Measurements from ENCODE around the gene PECR.
A peak's percentile ranks its signal among the peaks of the same experiment; 100 is the strongest.
"Not testable (repeated sequence)": the region's sequence is repeated elsewhere in the genome, so short reads cannot be mapped to it uniquely, and the experiment has no call there.

The PECR gene

DNA sequence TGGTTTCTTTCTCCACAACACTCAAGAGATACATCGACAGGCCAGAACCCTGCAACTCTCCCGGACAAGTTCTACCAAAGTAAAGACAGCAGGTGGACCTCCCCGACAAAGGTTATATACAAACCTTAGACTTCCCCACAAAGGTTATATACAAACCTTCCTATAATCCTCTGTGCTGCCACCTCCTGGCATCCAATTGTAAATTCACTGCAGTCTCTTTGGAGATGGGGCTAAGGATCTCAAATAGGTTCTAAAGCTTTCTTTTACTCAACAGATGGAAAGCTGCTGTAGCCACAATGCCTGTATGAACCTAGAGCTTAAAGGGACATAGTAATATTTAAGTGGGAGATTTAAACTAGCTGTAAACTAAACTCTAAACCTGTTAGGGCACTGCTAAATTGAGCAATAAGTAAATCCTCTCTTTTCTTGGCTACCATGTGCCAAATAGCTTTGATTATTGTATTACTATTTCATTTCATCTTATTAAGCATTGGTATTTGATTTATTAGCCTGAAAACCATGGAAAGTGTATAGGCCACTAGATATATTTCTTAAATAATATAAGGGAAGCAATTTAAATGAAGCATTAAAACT, 58.5 kb downstream of the PECR start:
- peak; percentile 94 for DNase-seq

DNA sequence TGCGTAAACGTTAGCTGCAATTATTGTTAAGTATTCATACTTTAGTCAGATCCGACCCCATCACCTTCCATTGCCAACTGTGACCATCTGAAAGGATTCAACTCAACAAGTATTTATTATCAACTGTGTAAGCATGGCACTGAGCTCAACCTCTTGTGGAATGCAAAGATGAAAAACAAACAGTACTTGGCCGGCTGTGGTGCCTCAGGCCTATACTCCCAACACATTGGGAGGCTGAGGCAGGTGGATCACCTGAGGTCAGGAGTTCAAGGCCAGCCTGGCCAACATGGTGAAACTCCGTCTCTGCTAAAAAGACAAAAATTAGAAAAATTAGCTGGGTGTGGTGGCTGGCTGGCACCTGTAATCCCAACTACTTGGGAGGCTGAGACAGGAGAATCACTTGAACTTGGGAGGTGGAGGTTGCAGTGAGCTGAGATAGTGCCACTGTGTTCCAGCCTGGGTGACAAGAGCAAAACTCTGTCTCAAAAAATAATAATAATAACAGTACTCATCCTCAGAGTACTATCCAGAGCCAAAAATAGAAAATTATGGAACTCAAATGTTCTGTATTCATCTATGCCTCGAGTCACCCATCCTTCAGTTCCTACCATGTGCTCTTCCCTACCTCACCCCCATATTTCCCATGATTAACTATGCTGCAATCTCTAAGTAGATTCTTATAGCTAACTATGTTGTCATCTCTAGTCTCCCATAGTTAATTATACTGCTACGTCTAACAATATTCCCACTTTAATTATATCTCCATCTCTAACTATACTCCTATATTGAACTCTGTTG, 59.6 kb downstream of the PECR start:
- no peak for DNase-seq

DNA sequence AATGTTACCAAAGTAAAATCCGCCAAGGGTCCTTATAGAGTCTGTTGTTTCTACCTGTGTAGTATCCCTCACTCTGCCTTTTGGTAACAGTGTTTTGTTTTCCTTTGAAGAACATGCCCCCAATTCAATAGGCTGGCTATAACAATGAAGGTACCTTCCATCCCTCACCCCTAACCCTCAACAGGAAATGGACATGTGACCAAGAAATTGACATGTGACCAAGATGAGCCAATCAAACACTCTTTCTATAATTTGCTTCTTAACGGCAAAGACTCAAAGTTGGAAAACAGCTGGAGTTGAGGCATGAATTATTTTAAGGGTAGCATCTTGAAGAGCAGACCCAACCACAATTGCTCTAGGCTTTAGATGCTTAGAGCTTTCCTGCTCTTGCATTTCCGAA, 62.9 kb downstream of the PECR start:
- no peak for DNase-seq

DNA sequence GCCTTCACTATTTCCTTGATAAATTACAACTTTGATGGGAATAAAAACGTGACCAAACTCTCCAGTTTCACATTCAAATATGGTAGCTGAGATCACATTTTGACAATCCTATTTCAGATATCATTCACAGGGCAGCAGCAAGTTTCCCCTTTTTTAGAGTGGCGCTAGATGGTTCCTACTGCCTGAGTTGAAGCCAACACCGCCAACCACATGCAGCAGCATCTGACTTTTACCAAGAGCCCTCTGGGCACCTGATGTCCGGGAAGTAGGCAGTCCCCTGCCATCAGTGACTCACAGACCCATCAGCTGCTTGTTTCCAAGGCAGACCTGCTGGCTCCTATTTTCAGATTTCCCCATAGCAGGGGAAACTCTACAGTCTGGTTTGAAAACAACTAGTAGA, 64.2 kb downstream of the PECR start:
- no peak for DNase-seq

DNA sequence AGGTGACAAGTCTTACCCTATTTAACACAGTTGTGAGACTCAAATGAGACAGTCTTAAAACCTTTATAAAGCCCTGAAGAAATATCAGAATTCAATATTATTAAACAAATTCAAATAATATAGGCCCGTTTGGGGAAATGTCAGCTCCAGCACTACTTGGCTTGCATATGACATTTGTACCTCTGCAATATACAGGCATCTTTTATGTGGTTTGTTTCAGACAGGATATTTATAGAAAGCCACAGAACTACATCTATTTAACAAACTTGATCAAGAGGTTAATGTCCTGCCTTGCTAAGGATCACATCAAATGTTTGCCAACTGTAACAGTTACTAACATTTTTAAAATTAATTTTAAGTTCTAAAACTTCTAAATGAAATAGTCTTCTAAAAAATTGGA, 65.0 kb downstream of the PECR start:
- DNase-seq: no peak

DNA sequence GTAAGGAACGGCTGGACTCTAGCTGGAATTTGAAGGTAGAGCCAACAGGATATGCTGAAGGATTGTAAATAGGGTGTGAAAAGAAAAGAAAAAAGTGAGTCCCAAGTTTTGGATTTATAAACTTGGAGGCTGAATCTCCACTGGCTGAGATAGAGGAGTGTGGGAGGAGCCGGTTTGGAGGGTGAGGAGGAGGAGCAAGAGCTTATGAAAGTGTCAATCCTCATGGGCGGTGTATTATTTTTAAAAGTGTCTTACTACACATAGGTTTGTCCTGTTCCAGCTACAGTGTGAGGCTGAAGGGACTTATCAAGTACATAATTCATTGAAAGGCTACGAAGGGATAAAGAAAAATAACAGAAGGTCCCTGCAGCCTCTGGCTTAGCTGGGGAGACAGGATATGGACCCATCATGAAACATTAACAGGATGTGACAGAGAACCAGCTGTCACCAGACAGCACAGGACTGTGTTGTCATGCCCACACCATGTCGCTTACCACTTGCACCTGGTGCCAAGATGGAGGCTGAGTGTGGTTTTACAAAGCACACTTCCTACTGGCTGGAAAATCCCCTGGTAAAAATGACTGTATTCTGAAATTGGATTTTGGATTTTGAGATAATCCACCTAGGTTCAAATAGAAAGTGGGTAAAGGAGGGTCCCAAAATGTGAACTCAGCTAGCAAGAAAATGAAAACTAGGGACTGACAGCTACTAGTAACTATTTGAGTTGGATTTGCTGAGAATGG, 65.7 kb downstream of the PECR start:
- peak; percentile 99 for DNase-seq

DNA sequence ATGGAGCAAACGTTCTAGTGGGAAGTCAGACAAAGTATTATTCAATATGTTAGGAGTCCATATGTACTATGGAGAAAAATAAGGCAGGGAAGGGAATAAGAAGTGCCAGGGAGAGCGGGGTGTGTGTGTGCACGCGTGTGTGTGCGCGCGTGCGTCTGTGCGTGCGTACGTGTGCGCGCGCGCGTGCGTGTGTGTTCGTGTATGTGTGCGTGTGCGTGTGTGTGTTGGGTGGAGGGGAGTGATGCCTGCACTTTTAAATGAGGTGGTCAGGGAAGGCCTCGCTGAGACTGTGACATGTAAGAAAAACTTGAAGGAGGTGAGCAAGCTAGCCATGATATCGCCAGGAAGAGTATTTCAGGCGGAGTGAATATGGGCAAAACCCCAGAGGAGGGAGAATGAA, 66.6 kb downstream of the PECR start:
- DNase-seq: no peak

DNA sequence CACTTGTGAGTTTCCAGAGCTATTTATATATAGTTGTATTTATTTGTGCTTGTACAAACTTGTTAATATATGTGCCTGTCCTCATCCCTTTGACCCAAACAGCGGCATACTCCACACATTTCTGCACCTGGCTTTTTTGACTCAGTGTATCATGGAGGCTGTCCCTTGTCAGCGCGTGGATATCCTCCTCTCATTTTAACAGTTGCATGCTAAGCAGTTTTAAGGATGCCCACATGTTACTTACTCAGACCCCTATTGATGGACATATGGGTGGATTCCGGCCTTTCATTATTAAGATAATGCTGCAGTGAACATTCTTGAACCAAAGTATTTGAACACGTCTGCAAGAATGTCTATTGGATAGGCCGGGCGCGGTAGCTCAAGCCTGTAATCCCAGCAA, 67.6 kb downstream of the PECR start:
- DNase-seq: no peak

DNA sequence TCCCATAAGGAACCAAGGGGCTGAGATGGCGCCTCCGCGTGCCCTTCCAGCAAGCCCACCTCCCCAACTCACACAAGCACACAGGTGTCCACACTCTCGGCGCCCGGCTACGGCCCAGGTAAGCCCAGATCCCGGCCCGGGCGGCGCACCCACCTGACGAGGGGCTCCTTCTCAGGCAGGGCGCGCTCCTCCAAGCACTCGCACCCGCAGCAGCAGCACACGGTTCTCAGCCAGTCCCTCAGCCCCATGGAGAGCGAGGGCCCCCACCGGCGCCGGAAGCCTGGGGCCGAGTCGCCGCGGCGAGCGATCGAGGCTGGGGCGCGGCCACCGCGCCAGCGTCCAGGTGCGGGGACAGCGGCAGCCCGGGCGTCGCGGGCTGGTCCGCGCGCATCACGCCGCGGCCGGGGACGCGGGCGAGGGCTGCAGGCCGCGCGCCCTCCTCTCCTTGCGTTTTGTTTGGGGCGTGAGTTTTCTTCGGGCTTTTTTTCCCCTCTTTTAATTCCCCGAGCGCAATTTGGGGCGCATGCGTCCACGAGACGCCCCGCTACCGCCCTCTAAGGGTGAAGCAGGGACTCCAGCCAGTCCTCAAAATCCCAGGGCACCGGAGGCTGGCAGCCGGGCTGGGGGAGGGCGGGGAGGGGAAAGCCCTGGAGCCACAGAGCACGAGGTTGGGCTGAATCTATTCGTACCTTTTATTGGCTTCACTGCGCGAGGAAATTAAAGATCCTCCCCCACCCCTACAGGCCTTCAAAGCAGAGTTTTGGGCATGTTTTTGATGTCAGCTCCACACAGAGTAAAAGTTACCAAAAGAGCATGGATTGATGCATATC, 68.3 kb downstream of the PECR start, which contains the start of gene MREG:
Gene MREG, minus strand, starts transcription at position 472 of the 830 bp plus-strand sequence. Its CDS starts 224 bp downstream, at position 248.
- DNase-seq: peak; percentile 97

DNA sequence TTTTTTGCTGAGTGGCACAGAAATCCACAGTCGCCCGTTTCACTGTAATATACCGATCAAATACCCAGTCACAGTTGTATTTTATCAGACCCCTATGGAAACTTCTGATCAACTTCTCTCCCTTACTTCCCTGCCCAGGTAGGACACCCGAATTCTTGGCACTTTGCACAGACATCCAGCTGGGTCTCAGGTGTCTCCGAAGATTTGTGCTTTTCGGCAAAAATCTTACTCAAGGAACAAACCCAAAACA, 68.9 kb downstream of the PECR start:
- no peak for DNase-seq

DNA sequence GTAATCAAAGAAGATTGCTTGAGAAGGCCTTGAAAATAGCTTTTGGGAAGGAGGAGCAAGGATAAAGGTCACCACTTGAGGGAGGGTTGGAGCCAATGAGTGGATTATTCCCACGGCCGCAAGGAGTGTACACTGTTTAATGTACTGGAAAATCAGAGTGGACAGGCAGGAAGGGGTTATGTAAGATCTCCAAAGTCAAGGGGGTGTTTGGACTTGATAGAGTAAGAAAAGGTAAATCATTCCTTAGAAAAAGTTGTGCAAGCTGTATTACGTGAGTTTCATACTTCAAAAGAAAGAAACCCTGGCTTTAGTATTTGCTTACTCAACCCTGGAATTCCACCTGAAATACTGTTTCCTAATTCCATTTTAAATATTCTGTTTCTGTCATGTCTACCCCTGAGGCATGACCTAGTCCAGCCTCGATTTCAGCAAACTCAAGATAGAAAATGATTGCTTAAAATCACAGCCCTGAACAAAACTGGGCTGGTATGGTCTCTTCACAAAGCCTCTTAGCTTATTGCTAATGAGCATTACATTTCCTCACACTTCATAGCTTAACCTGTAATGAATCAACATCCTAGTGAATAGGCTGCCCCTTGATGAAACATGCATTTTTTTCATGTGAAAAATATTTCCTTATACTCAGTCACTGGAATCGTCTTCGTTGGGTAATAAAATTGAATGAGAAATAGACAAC, 69.3 kb downstream of the PECR start:
- DNase-seq: peak; percentile 77

DNA sequence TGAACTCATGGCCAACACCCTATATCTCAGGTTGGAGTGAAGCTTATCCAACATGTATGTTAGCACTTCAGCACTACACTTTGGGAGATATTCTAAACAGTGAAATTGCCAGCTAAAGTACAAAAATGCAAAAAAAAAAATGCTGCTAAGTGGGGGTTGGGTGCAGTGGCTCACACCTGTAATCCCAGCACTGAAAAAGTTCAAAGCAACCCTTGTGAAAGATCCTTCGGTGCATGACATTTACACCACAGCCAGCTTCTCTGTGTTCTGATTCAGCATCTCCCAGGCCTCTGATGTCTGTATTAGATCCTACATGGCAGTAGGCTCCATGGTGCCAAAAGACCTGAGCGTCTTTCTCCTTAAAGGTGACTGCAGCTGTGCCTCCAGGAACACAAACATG, 72.4 kb downstream of the PECR start:
- DNase-seq: not testable (repeated sequence)

DNA sequence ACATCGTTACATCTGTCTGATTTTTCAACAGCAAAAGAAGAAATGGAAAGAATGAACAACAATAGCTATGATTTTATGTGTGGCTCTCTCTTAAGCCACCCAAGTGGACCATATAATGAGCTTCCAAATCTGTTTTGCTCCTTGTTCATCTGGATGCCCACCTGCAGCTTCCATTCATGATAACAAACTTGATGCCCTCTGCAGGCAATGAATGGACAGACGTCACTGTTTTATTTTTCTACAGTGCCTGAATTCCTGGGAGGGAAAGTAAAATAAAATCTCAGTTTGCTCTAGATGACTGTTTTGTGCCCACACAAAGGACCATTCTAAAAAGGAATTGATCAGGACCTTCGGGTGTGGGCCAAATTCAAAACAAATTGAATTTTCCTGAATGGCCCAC, 73.2 kb downstream of the PECR start:
- peak; percentile 15 for DNase-seq

DNA sequence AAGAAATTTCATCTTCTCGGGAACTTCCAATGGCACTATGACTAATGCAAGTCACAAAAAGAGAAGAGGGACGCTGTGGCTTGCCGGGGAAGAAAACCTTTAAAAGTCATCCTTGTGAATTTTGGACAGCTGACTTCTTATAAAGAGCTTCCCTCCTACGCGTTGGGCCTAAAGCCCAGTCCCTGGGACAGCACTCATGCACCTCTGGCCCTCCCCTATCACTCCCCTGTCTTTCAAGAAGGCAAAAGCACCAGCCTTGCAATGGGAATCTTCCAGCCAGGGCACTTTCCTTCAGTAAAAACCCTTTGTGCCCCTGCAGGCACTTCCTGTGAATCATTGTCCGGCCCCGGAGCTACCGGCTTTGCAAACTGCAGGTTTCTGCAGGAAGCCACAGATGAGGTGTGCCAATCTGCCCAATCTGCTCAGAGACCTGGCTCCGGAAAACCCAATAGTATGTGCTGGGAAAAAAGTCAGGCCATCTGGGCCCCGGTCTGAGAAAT, 75.4 kb downstream of the PECR start:
- DNase-seq: no peak

DNA sequence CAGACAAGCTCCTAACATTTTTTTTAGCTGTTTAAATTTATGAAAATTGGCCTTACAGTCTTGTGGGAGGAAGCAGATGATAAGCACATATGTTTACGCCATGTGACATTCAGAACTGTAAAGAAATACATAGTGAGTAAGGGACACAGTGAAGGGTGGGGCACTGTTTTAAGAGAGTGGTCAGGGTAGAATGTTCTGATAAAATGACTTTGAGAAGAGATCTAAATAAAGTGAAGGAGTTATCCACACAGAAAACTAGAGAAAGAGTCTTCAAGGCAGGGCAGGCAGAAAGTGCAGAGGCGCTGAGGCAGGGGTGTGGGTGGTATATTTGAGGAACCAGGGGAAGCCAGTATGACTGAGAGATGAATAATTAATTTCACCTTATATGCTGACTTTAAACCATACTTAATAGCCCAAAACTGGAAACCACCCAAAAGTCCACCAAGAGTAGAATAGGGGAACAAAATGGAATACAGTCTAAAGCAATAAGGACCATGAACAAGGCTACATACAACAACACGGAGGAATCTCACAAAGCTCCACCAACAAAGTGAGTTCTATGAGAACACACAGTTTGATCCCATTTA, 76.8 kb downstream of the PECR start:
- DNase-seq: no peak

DNA sequence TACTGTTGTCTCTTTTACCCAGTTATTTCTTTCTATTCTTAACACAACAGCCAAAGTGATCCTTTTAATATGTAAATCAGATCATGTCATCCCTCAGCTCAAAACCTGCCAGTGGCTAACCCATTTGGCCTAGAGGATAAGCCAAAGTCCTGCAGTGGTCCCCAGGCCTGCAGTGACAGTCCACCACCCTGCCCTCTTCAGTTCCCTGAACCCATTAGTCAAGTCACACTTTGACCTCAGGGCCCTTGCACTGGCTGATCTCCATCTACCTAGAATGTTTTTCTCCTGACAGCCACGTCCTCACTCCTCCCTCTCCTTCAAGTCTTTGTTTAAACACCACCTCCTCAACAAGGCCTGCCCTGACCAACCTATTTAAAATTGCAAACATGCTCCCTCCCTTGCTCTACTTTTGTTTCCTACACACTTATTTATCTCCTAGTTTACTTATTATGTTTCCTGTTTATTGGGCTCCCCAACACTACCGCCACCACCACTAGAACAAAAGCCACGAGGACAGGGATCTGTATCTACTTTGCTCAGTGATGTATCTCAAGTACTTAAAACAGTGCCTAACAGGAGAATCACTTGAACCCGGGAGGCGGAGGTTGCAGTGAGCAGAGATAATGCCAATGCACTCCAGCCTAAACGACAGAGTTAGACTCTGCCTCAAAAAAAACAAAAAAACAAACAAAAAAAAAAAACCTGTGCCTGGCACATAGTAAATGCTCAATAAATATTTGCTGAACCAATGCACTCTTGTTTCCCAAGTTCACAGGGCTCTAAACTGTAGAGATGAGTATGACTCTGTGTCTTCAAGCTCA, 77.5 kb downstream of the PECR start:
- DNase-seq: no peak

DNA sequence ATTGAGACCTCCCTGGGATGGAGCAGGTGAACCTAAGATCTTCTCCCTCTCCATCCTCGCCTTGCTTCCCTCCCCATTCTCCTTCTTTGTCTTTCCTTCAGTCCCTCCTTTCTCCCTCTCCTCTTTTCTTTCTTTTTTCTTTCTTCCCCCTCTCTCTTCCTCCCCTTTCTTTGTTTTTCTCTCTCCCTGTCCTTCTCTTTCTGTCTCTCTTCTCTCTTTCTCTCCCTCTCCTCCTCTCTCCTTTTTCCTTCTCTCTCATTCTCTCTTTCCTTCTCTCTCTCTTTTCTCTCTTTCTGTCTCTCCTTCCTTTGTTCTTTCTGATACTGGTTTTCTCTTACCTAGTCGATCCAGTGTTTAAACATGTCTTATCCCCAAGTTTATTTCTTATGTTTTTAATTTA, 78.9 kb downstream of the PECR start:
- DNase-seq: no peak

DNA sequence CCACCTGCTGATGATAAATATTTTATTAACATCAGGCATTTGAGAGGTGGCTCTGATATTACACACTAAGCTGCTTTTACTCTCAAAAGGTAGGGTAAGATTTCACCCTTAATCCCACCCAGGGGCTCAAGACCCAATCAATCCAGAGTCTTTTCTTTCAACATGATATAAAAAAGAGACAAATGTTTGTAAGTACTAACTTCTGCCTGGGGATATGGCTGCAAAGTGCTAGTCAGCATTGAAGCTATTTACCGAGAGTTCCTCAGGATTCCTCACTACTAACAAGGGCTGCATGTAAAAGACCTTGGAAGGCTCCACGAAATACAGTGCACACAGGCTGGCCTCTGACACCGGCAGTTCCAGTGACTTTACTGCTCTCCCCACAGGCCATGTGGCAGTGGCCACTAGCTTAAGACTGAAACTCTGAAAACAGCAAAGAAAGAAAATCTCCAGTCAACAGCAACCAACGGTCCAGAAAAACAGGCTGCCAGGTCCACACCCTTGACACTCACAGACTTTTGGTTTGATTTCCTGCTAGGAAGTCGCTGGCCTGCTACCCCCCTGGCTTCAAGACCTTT, 79.4 kb downstream of the PECR start:
- DNase-seq: no peak

DNA sequence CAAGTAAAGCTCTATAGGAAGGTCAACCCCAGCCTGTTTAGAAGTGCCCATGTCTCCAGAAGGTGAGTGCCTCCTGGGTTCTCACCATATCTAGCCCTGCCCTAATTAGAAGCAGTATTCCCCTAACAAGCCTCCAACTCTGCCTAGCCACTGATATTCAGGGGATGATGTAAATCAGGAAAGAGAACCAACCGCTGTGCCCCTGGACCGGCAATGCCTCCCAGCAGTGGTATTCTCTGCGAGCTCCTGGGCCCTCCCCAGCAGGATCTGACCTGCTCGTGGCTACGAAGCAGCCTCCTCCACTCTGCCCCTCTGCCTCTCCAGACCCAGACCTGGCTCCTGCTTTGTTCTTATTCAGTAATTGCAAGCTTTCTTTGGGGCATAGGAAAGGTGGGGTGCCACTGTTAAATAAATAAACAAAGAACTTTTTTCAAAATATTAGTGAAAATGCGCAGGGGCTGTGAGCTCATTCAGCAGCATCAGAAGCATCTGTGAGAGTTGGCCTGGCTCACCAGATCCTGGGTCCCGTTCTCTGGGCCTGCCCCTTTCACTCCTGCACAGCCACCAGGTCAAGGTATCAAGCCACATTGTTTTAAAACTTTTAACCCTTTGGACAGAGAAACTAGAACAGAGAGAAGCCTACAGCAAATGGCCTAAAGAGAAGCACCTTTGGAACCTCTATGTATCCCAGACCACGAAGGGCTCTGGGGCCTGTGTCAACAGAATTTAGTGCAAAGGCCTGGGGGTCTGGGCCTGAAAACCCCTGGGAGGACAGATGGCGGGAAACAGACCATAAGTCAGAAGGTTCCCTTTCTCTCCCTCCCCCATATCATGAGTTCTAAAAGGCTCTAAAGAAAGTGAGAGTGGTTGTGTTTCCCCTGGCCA, 80.2 kb downstream of the PECR start:
- DNase-seq: peak; percentile 59

DNA sequence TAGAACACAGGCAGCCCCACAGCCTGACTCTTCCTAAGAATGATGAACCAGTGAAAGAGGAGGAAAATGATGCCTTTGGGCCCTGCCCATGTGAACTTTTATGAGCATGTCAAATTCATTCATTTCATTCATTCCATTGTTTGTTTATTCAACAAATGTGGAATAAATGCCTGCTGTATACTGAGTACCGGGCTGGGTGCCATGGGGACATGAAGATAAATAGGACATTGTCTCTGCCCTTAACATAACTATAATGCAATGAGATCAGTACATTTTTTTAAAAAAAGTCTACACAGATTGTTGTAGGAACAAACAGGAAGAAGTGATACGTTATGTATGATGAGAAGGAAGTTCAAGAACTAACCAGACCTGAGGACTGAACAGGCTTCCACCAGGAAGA, 83.0 kb downstream of the PECR start:
- no peak for DNase-seq
